ENCODE results near the gene PNPLA7.
A peak's percentile ranks its signal among the peaks of the same experiment; 100 is the strongest.

The PNPLA7 gene

DNA sequence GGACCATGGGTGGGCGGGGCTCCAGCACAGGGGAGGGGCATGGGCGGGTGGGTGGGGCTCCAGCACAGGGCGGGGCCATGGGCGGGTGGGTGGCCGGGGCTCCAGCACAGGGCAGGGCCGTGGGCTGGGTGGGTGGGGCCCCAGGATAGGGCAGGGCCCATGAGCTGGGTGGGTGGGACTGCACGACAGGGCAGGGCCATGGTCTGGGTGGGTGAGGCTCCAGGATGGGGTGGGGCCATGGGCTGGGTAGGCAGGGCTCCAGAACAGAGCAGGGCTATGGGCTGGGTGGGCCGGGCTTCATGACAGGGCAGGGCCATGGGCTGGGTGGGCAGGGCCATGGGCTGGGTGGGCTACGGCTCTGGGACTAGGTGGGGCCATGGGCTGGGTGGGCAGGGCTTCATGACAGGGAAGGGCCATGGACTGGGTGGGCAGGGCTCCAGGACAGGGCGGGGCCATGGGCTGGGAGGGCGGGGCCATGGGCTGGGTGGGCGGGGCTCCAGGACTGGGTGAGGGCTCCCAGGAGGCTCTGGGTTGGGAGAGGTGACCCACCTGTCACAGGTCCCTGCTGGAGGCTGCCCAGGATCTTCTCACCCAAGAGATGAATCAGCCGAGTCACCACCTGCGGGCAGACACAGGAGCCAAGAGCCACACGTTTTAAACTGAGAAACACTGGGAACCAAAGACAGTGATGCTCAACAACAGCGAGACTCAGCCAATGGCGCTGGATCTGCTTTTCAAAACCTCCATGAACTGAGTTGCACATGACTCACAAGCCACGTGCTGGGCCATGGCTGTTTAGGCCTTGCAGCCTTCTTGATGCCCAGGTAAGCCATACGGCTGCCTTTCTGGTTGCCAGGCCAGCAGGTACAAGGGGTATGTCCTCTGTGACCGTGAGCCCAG lies 57.5 kb downstream of the PNPLA7 start:
- DNase-seq, result no peak

DNA sequence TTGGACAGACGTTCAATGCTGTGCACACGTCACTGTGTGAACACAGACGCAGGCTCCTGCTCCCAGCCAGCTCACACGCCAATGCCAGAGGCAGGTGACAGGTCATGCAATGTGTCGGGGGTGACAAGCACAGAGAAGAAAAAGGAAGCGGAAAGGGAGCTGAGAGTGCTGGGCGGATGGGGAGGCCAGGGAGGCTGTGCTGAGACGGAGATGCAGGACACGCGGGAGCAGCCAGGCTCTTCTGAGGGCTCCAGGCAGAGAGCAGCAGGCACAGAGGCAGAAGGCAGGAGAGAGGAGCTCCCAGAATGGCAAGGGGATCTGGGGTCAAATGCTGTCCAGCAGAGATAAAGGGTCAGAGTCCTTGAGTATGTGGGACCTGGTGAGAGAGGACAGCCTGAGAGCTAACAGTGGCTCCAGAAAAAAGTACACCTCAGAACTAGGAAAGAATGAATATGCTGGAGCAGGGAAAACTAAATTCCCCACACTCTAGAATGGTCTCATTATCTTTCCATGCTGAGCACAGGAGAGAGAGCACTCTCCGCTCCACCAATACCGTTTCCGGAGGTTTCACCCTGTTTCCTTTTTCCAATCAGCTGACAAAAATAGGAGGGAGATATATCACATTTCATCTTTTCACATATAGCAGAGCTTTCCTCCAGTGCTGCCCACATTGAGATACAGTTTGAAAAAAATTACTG lies 58.3 kb downstream of the PNPLA7 start:
- no peak for DNase-seq

DNA sequence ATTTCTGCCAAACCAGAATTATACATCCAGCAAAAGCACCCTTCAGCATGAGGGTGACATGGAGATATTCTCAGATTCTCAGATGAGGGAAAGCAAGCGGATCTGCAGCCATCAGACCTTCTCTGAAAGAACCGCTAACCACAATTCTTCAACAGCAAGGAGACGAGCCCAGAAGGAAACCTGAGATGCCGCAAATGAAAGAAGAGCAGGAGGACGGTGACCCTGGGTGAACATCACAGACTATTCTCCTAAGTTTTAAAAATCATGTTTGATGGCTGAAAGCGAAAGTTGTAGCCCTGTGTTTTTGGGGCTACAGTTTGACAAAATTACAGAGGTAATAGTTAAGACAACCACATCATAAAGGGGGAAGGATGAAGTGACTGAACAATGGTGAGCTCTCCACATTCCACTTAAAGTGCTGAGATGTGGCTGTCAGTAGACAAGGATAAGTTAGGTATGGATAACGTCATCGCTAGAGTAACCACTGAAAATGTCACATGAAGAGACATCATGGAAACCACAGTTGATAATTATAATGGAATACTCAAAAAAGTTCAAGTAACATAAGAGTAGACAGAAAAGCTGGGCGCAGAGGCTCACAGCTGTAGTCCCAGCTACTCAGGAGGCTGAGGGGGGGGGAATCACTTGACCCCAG lies 59.5 kb downstream of the PNPLA7 start:
- peak; percentile 21 for DNase-seq

DNA sequence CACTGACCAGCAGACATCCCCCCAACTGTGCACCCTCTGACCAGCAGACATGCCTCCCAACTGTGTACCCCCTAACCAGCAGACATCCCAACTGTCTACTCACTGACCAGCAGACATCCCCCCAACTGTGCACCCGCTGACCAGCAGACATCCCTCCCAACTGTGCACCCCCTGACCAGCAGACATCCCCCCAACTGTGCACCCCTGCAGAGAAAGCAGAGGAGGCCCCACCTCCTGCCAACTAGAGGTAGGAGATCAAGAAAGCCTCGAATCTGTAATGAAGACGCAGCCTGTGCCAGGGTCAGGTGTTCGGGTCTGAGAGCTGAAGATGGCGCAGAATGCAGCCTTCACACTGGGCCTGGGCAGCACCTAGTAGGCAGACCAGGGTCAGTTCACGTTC lies 61.3 kb downstream of the PNPLA7 start:
- DNase-seq, result no peak

DNA sequence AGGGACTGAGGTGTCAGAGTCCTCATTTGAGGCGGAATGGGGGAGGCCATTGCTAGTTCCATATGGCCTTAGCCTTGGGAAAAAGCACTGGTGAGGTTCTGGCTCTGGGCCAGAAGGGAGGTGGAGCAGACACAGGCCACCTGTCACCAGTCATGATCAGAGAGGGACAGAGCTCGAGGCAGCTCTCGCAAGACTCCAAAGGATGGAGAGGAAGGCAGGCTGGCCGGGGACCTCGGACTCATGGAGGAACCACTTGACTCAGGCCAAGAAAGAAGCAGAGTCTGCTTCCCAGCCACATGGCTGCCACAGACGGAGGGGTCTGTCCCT lies 61.9 kb downstream of the PNPLA7 start:
- DNase-seq, result peak; percentile 69

DNA sequence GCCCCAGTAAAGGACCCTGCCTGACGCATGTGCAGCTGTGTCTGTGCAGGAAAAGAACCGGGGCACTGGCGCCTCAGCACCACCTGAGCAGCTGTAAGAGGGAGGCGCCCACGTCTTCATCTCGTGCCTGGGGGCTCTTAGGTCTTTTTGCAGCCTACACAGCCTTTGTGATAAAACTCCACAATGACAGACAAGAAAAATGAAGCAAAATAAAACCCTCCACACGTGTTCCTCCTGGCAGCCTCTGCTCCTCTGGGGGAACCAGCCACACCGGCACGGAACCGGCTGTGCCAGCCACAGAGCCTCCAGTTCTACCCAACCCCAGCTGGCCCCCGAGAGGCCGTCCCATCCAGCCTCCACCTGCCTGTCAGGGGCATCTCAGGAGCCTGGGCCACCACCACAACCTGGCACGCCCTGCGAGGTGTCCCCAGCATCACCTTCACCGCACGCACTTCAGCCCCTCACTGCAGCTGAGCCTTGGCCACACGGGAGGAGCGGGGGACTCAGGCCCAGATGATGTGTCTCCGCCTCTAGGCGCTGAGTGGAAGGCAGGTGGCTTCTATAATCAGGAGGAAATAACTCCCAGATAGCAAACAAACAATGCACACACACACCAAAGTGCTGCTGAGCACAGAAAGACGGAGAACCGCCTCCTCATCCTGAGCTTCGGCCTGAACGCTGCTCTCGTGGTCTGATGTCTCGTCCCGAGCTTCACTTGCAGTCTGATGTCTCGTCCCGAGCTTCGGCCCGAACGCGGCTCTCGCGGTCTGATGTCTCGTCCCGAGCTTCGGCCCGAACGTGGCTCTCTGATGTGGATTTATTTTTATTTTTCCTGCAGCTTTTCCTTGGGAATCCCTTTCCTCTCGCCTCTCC lies 62.5 kb downstream of the PNPLA7 start:
- peak; percentile 89 for DNase-seq

DNA sequence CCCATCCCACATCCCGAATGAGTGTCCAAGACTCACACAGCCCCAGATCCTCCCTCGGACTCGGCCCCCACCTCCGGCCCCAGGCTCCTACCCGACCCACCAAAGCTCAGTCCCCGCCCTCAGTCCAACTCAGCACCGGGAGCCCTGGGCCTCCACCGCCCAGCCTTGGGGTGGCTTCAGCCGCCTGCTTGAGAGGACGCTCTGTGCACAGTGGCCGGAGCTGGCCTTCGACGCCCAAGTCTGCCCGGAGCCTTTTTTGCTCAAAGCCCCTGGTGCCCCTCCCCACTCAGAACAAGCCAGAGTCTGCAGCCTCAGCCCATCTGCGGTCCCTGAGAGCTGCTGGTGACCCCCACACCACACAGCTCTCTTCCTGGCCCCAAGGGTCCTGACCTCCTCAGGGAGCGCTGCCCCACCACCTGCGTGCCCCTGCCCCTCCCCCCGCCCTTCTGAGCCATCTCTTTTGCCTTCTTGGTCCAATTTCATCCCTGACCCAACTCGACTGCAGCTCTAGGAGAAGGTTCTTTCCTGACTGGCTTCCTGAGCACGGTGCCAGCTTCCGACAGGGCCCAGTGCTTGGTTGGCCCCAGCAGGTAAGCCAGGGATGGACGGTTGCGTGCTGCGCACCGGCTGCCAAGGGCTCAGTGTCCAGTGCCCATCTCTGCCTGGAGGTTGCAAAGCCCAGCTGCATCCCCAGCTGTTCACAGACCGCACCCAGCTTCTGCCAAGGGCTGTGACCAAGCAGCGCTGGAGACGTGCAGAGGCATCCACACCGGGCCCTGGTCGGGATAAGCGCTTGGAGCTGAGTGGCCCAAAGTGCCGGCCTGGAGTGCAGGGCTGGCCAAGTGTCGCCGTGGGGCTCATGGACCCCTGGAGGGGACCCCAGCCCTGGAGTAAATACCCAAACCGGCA lies 63.4 kb downstream of the PNPLA7 start:
- DNase-seq, result peak; percentile 45

DNA sequence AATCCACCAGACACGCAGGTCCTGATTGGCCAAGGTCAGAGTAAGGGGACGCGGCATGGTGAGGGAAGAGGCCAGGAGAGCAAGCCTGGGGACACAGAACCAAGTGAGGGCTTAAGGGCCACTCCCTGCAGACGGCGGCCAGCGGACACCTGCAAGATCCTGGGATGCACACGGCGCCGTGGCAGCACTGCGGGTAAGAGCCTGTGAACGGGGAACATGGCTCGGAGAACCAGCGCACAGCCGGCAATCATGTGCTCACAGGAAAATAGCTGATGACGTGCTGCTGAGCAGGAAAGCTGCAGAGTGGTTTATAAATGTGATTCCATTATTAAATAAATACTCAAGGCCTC lies 64.1 kb downstream of the PNPLA7 start:
- DNase-seq, result peak; percentile 59

DNA sequence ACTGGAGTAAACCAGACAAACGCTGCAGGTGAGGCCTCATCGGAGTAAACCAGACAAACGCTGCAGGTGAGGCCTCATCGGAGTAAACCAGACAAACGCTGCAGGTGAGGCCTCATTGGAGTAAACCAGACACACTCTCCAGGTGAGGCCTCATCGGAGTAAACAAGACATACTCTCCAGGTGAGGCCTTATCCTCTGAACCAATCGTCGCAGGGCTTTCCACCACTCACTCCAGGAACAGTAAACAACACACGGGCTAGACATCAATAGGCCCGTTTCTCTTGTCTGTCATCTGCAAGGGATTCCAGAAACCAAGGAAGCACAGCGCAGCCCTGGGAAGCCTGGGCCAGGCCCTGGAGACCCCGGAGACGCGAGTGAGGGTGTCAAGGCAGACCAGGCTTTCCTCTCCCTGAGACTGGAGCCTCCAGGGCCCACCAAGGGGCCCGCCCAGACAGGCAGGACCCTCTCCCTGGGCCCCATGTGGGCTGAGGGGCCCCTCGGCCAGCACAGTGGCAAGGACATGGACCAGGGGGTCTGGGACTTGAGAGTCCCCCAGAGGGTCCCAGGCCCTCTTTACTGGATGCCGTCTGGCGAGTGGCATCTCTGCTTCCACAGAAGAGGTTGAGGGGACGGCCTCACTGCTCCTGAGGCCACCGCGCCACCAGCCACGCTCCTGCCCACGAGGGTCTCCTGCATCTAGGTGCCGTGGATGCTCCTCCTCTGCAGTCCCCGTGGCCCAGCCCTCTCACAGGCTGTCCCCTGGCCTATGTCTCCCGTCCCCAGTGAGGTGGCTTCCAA lies 64.7 kb downstream of the PNPLA7 start:
- peak; percentile 93 for DNase-seq

DNA sequence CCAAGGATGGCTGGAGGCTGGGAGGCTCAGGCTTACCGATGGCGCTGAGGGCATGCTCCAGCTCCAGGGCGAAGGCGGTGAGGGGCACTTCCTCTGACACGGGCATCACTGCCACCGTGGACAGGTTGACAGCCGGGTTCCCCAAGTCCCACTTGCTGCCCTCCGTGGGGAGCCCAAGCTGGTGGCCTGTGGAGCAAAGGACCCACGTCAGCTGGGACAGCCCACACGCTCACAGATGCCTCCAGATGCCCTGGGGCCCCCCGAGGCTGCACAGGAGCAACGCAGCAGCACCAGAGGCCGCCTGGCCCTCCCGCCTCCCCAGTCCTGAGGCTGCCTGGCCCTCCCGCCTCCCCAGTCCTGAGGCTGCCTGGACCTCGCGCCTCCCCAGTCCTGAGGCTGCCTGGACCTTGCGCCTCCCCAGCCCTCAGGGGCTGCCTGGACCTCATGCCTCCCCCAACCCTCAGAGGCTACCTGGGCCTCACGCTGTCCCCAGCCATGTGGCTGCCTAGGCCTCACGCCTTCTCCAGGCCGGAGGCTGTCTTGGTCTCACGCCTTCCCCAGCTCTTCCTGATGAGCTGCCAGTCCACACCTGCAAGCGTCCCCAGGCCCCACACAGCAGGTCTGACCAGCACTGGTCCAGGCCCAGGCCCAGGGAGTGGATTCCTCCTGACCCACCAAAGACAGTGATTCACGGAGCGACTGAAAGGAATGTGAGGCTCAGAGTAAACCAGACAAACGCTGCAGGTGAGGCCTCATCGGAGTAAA lies 65.5 kb downstream of the PNPLA7 start:
- DNase-seq, result no peak

DNA sequence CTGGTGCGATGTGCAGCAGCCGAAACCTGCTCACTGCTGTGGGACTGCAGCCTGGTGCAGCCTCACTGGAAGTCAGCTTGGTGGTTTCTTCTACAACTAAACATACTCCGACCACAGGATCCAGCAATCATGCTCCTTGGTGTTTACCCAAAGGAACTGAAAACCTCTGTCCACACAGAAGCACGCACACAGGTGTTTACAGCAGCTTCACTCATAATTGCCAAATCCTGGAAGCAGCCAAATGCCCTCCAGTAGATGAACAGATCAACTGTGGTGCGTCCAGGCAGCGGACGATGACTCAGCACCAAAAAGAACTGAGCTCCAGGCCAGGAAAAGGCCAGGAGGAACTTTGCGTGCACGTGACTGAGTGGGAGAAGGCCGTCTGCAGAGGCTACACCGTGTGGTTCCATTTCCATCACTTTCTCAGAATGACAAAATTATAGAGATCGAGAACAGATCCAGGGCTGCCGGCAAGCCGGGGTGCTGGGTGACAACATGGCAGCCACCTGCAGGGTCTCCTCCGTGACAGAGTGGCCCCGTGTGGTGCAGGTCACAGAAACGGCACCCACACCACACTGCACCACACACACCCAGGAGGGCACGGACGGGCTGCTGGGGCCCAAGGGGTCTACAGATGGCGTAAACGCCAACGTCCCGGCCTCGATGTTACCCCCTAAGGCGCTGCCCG lies 68.0 kb downstream of the PNPLA7 start:
- no peak for DNase-seq

DNA sequence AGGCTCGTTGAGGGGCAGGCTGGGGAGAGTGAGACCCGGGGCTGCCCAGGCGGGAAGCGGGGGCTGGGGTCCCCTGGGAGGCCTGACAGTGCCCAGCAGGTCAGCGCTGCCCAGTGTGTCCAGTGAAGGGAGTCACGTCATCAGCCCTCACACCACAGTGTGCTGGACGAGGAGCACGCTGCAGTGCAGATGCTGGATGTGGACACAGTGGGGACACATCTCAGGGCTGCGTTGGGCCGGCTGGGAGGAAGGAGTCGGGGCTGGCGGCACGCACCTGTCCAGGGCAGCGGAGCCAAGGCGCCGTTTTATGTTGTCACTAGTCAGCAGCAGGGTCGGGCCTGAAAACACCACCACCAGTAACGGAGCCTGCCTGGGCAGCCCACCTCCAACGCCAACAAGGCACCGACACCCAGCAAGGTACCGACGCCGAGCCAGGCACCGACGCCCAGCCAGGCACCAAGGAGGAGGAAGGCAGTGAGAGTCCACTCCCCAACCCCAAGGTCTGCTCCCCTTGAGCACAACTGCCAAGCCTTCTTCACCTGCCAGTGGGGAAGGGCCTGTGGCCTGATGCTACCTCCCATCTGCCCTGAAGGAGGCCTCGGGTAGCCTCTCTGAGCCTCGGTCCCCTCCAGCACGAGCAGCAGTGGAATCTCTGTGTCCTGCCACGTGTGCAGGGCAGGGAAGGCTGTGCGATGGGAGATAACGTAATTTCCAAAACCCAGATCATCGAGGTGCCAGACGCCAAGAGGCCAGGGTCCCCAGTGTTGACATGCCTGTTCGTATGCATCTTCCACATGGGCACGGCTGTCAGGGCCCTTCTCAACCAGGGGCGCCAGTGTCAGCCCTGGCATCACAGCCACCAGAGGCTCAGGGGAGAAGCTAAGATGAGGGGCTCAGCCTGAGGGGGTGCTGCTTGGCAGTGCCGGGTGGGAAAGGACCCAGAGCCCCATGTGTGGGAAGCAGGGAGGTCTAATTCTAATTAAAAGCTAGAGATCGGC lies 69.2 kb downstream of the PNPLA7 start:
- DNase-seq, result no peak

DNA sequence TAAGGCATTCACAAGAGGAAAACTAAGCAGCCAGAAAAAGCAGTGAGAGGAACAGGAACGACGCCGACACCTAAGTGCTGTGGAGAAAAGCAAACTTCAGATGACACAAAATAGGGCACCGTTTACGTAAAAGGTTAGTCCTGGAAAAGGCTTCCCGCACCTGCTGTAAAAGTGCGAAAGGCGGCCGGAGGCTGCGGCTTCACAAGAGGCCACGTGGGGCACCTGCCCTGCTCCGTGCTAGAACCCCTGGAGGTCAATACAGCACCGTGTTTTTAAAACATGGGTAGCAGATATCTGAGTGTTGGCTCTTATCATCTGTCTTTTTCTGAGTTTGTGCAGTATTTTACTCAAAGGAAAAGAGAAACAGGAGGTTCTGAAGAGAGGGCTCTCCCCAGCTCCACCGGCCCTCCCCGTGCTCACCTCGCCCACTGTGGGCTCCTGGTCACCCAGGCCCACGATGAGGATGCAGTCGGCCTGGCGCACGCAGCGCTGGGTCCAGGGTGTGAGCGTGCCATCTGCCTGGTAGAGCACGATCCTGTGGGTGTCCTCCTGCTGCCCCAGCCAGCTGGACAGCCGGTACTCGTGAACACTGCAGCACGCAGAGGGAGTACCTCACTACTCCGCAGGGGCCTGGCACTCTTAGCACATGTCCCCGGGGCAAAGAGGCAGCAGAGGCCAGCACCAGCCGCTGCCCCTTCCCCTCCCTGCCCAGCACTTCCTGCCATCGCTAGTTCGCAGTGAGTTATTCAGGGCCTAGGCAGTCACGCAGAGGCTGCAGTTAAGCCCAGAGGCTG lies 70.1 kb downstream of the PNPLA7 start:
- no peak for DNase-seq

DNA sequence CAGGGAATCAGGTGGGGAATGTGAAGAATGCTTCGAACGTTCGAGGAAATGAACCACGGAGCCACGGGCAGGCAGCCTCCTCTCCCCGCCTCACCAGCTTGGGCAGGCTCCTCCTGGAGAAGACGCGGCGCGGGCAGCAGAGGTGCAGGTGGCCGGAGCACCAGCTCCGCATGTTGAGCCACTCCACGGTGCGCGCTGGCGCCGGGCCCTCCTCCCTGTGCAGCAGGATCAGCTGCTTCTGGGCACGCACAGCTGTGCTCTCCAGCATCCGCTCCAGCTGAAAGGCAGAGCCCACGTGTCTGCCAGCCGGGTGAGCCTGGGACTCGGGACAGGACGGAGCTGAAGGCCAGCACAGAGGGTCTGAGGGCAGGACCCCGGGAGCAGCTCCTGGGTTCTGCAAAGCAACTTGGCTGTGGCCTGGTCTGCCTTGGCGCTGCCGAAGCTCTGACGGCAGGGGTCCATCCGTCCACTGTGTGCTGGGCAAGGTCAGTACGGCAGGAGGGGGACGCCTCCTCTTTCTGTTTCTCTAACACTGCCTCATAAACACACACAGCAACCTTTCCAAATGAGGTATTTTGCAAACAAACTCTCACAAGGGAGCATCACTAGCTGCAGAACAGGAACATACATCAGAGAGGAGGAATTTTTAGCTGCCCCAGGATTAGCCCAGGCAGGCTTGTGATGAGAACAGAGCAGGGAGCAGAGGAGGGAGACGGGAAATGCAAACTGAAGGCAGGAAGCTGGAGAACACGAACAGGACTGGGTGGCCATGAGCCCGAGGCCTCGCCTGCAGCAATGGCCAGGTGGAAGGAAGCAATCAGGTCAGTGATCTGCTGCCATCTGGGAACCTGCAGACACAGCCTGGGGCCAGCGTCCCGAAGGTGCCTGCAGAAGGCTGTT lies 71.0 kb downstream of the PNPLA7 start:
- peak; percentile 29 for DNase-seq

DNA sequence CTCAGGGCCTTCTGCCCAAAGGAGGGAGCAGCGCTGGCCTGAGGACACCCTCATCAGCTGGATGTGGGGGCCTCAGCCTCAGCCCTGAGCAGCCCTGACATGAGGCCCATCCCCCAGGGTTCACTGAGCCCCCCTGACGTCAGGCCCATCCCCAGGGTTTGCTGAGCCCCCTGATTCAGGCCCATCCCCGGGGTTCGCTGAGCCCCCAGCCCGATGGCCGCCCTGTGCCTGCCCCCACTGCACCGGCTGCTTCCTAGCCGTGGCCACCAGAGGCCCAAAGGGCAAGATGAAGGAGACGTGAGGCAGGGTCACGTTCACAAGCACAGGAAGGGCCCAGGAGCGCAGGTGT lies 71.6 kb downstream of the PNPLA7 start:
- DNase-seq, result no peak
